ENCODE measurements around the gene RHOC.
A peak's percentile ranks its signal among the peaks of the same experiment; 100 is the strongest.

RHOC gene

GRCh38 chr1:112688781-112689193 is 18.1 kb downstream of the RHOC start:
- Mint-ChIP-seq H3K4me1 (peaks cover 31% of the 10 kb centered on the region), H3K4me3 (peak overlapping the region; percentile 54), H3K36me3 (ENCODE audit: low read depth) (peaks cover 38% of the 10 kb centered on the region), H3K27me3 (ENCODE audit: low read depth, poor library complexity) (no peaks in the 10 kb centered on the region), H3K27ac (peak overlapping the region; percentile 97), H3K9me3 (no peaks in the 10 kb centered on the region)
- DNase-seq, result no peak
- TF ChIP-seq, protein P1, sequence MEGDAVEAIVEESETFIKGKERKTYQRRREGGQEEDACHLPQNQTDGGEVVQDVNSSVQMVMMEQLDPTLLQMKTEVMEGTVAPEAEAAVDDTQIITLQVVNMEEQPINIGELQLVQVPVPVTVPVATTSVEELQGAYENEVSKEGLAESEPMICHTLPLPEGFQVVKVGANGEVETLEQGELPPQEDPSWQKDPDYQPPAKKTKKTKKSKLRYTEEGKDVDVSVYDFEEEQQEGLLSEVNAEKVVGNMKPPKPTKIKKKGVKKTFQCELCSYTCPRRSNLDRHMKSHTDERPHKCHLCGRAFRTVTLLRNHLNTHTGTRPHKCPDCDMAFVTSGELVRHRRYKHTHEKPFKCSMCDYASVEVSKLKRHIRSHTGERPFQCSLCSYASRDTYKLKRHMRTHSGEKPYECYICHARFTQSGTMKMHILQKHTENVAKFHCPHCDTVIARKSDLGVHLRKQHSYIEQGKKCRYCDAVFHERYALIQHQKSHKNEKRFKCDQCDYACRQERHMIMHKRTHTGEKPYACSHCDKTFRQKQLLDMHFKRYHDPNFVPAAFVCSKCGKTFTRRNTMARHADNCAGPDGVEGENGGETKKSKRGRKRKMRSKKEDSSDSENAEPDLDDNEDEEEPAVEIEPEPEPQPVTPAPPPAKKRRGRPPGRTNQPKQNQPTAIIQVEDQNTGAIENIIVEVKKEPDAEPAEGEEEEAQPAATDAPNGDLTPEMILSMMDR (IDR thresholded peaks at IDR 0.05), result no peak

- H3K4me1 Mint-ChIP-seq, result peaks cover 31% of the 10 kb centered on the region
- H3K27me3 Mint-ChIP-seq (ENCODE audit: low read depth, poor library complexity), result no peaks in the 10 kb centered on the region
- H3K4me3 Mint-ChIP-seq, result peak overlapping the region; percentile 54
- no peak for DNase-seq
- TF ChIP-seq, protein P1 (IDR thresholded peaks at IDR 0.05), result no peak
- no peaks in the 10 kb centered on the region for H3K9me3 Mint-ChIP-seq
- peaks cover 41% of the 10 kb centered on the region for H3K36me3 Mint-ChIP-seq (ENCODE audit: low read depth)
- peak overlapping the region; percentile 97 for H3K27ac Mint-ChIP-seq
Observed at GRCh38 chr1:112687785-112688496, 19.0 kb downstream of the RHOC start.

DNA sequence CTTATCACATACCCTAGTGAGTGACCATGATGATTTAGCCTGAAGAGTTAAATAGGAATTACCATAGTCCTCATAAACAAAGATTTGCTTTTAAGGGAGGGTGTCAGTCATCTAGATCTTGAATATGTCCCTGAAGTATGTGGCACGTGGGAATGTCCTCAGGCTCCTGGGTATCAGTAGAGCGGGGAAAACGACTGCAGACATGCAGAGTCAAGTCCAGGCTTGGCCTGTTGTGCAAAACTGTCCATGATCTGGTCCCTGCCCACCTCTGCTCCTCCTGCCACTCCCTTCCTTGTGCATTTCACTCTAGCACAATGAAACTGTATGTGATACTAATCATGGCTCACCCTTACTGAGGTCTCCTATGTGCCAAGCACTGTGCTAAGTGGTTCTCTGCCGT is 19.6 kb downstream of the RHOC start:
- DNase-seq, result no peak
- Mint-ChIP-seq H3K9me3 (no peaks in the 10 kb centered on the region), H3K4me1 (peaks cover 31% of the 10 kb centered on the region), H3K27ac (no peak overlapping the region), H3K36me3 (ENCODE audit: low read depth) (peaks cover 41% of the 10 kb centered on the region), H3K4me3 (no peak overlapping the region), H3K27me3 (ENCODE audit: low read depth, poor library complexity) (no peaks in the 10 kb centered on the region)
- TF ChIP-seq, protein P1 (IDR thresholded peaks at IDR 0.05), result no peak

GRCh38 chr1:112686835-112687234 is 20.1 kb downstream of the RHOC start:
- no peak for DNase-seq
- no peak overlapping the region for H3K27ac Mint-ChIP-seq

GRCh38 chr1:112686417-112686816 is 20.5 kb downstream of the RHOC start:
- TF ChIP-seq, protein P1 (IDR thresholded peaks at IDR 0.05), result no peak
- Mint-ChIP-seq H3K27me3 (ENCODE audit: low read depth, poor library complexity) (no peaks in the 10 kb centered on the region), H3K36me3 (ENCODE audit: low read depth) (peaks cover 39% of the 10 kb centered on the region), H3K9me3 (peaks cover 3% of the 10 kb centered on the region), H3K4me3 (no peak overlapping the region), H3K27ac (no peak overlapping the region), H3K4me1 (peaks cover 31% of the 10 kb centered on the region)
- no peak for DNase-seq

More at GRCh38 chr1:112686835-112687234, 20.1 kb downstream of the RHOC start:
- Mint-ChIP-seq H3K4me3 (no peak overlapping the region), H3K9me3 (no peaks in the 10 kb centered on the region), H3K4me1 (peaks cover 31% of the 10 kb centered on the region), H3K36me3 (ENCODE audit: low read depth) (peaks cover 39% of the 10 kb centered on the region), H3K27me3 (ENCODE audit: low read depth, poor library complexity) (no peaks in the 10 kb centered on the region)
- TF ChIP-seq, protein P1 (IDR thresholded peaks at IDR 0.05), result no peak

- peaks cover 43% of the 10 kb centered on the region for H3K36me3 Mint-ChIP-seq (ENCODE audit: low read depth)
- no peak overlapping the region for H3K27ac Mint-ChIP-seq
- TF ChIP-seq, protein P1 (IDR thresholded peaks at IDR 0.05), result no peak
- no peak for DNase-seq
- H3K9me3 Mint-ChIP-seq, result peaks cover 6% of the 10 kb centered on the region
- H3K4me3 Mint-ChIP-seq, result no peak overlapping the region
- H3K27me3 Mint-ChIP-seq (ENCODE audit: low read depth, poor library complexity), result no peaks in the 10 kb centered on the region
- H3K4me1 Mint-ChIP-seq, result peaks cover 31% of the 10 kb centered on the region
Observed at GRCh38 chr1:112685913-112686312, 21.0 kb downstream of the RHOC start.

All from nephron progenitor cell (in vitro differentiated cells).